ENCODE measurements around the gene TM9SF1. TPM values are rescaled to one million over a fixed set of nuclear protein-coding genes. Genes with fewer than 3 reads are reported as not detected.

TM9SF1 gene
- total RNA-seq, 4 donors from 2014 or later = 44.6 to 64.4 (median 52.9) TPM

DNA sequence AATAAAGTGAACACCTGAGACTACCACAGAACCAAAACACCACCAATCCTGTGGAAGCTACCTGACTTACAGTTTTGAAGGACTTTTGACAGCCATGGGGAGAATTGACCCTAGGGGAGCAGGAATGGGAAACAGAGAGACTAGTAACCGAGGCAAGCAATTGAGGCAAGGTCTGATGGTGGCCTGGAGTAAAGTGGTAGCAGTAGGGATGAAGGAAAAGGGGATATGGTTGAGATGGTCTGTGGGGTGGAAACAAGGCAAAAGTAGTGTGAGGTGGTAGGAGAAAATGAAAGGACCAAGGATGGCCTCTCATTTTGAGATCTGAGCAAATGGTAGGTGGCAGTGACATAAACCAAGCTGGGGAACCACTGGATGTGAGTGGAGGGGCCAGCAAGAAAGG, 38.4 kb downstream of the TM9SF1 start:
- no peak for DNase-seq (ENCODE audit: low spot score in 2 of 2)
- no peak for TF ChIP-seq POLR2A (IDR thresholded peaks at IDR 0.05)
- TF ChIP-seq, protein P1, sequence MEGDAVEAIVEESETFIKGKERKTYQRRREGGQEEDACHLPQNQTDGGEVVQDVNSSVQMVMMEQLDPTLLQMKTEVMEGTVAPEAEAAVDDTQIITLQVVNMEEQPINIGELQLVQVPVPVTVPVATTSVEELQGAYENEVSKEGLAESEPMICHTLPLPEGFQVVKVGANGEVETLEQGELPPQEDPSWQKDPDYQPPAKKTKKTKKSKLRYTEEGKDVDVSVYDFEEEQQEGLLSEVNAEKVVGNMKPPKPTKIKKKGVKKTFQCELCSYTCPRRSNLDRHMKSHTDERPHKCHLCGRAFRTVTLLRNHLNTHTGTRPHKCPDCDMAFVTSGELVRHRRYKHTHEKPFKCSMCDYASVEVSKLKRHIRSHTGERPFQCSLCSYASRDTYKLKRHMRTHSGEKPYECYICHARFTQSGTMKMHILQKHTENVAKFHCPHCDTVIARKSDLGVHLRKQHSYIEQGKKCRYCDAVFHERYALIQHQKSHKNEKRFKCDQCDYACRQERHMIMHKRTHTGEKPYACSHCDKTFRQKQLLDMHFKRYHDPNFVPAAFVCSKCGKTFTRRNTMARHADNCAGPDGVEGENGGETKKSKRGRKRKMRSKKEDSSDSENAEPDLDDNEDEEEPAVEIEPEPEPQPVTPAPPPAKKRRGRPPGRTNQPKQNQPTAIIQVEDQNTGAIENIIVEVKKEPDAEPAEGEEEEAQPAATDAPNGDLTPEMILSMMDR (IDR thresholded peaks at IDR 0.05) = no peak
- intact Hi-C loops (cut with DNase I; ENCODE audit: low total_unique reads) = no loop called here
- WGBS, 2 donors = 79 to 83% methylated on average over 1 of the region's 1 CpG
- H3K4me3 ChIP-seq (ENCODE audit: low read depth, poor library complexity, severe bottlenecking) = no peak overlapping the region

DNA sequence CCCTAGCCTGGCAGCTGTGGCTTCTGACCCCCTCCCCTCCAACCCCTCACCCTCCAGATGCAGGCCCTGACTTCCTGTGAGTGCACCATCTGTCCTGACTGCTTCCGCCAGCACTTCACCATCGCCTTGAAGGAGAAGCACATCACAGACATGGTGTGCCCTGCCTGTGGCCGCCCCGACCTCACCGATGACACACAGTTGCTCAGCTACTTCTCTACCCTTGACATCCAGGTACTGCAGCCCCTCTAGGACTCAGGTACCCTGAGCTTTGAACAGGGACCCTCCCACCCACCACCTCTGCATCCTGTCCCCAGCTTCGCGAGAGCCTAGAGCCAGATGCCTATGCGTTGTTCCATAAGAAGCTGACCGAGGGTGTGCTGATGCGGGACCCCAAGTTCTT, 40.1 kb downstream of the TM9SF1 start:
- 95 to 96% methylated on average over 10 of the region's 10 CpGs for WGBS, 2 donors
- intact Hi-C loops (cut with DNase I; ENCODE audit: low total_unique reads) = no loop called here
- DNase-seq (ENCODE audit: low spot score in 2 of 2) = no peak
- no peak overlapping the region for H3K4me3 ChIP-seq (ENCODE audit: low read depth, poor library complexity, severe bottlenecking)
- TF ChIP-seq POLR2A (IDR thresholded peaks at IDR 0.05) = no peak
- TF ChIP-seq, protein P1 (IDR thresholded peaks at IDR 0.05) = no peak

DNA sequence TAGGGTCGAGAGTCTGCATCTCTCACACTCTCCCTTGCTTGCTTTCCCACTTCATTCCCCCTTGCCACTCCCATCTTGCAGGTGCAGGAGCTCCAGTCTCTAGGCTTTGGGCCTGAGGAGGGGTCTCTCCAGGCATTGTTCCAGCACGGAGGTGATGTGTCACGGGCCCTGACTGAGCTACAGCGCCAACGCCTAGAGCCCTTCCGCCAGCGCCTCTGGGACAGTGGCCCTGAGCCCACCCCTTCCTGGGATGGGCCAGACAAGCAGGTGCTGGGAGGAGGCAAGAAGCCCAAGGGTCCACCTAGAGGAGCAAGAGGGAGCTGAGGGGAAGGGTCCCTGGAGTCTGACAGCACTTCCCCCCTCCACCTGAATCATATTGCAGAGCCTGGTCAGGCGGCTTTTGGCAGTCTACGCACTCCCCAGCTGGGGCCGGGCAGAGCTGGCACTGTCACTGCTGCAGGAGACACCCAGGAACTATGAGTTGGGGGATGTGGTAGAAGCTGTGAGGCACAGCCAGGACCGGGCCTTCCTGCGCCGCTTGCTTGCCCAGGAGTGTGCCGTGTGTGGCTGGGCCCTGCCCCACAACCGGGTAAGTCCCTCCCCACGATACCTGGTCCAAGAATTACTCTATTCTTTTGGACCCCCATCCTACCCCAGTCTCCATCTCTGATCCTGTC, 43.7 kb downstream of the TM9SF1 start:
- intact Hi-C loops (cut with DNase I; ENCODE audit: low total_unique reads) = no loop called here
- 90 to 94% methylated on average over 13 to 16 of the region's 16 CpGs for WGBS, 2 donors
- no peak overlapping the region for H3K4me3 ChIP-seq (ENCODE audit: low read depth, poor library complexity, severe bottlenecking)
- DNase-seq (ENCODE audit: low spot score in 2 of 2) = no peak
- no peak for TF ChIP-seq POLR2A (IDR thresholded peaks at IDR 0.05)
- TF ChIP-seq, protein P1 (IDR thresholded peaks at IDR 0.05) = peak in 1 of 3 donors; percentile 7

DNA sequence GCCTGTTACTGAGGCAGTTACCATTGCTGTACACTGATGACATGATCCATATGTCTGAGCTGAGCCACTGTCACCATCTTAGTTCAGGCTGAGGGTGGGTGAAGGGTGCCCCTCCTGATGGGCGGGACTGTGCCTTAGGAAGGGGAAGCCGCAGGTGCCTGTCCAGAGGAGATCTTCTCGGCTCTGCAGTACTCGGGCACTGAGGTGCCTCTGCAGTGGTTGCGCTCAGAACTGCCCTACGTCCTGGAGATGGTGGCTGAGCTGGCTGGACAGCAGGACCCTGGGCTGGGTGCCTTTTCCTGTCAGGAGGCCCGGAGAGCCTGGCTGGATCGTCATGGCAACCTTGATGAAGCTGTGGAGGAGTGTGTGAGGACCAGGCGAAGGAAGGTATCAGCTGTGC, 44.2 kb downstream of the TM9SF1 start:
- DNase-seq (ENCODE audit: low spot score in 2 of 2) = no peak
- TF ChIP-seq, protein P1 (IDR thresholded peaks at IDR 0.05) = no peak
- no peak for TF ChIP-seq POLR2A (IDR thresholded peaks at IDR 0.05)
- WGBS, 2 donors = 90% methylated on average over 9 of the region's 9 CpGs
- no peak overlapping the region for H3K4me3 ChIP-seq (ENCODE audit: low read depth, poor library complexity, severe bottlenecking)
- intact Hi-C loops (cut with DNase I; ENCODE audit: low total_unique reads) = no loop called here

DNA sequence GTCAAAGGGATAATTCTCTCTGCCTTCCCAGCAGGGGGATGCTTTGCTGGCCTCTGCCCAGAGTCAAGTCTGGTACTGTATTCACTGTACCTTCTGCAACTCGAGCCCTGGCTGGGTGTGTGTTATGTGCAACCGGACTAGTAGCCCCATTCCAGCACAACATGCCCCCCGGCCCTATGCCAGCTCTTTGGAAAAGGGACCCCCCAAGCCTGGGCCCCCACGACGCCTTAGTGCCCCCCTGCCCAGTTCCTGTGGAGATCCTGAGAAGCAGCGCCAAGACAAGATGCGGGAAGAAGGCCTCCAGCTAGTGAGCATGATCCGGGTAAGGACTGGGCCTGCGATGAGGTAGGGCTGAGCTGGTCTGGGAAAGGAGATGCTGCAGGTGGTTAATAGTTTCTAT, 44.7 kb downstream of the TM9SF1 start:
- TF ChIP-seq POLR2A (IDR thresholded peaks at IDR 0.05) = no peak
- TF ChIP-seq, protein P1 (IDR thresholded peaks at IDR 0.05) = no peak
- WGBS, 2 donors = 87 to 92% methylated on average over 9 of the region's 9 CpGs
- DNase-seq (ENCODE audit: low spot score in 2 of 2) = peak in 1 of 2 donors; percentile 82
- intact Hi-C loops (cut with DNase I; ENCODE audit: low total_unique reads) = no loop called here
- H3K4me3 ChIP-seq (ENCODE audit: low read depth, poor library complexity, severe bottlenecking) = no peak overlapping the region

DNA sequence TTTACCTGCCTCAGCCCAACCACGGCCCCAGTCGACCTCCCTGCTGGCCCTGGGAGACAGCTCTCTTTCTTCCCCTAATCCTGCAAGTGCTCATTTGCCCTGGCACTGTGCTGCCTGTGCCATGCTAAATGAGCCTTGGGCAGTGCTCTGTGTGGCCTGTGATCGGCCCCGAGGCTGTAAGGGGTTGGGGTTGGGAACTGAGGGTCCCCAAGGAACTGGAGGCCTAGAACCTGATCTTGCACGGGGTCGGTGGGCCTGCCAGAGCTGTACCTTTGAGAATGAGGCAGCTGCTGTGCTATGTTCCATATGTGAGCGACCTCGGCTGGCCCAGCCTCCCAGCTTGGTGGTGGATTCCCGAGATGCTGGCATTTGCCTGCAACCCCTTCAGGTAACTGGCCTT, 45.2 kb downstream of the TM9SF1 start:
- intact Hi-C loops (cut with DNase I; ENCODE audit: low total_unique reads) = no loop called here
- WGBS, 2 donors = 89 to 94% methylated on average over 9 of the region's 9 CpGs
- TF ChIP-seq POLR2A (IDR thresholded peaks at IDR 0.05) = no peak
- TF ChIP-seq, protein P1 (IDR thresholded peaks at IDR 0.05) = no peak
- no peak overlapping the region for H3K4me3 ChIP-seq (ENCODE audit: low read depth, poor library complexity, severe bottlenecking)
- DNase-seq (ENCODE audit: low spot score in 2 of 2) = no peak

Measured in lower leg skin (tissue), 4 donors.